ENCODE measurements around the gene RABGAP1. TPM values are rescaled to one million over a fixed set of nuclear protein-coding genes. Genes with fewer than 3 reads are reported as not detected.

The RABGAP1 gene
- total RNA-seq, 3 donors from 2014 or later = 54.5 to 130 (median 55.9) TPM

GRCh38 chr9:123053046-123053445 lies 112.2 kb downstream of the RABGAP1 start:
- no peaks in the 10 kb centered on the region for H3K9me3 ChIP-seq
- H3K4me3 ChIP-seq = no peak overlapping the region
- TF ChIP-seq CTCF (IDR thresholded peaks at IDR 0.05) = no peak
- intact Hi-C loops (cut with DNase I, micrococcal nuclease) = no loop called here
- H3K4me1 ChIP-seq (ENCODE audit: low read depth) = peaks cover 10% of the 10 kb centered on the region
- no peak for DNase-seq
- H3K36me3 ChIP-seq (ENCODE audit: low read depth) = no peaks in the 10 kb centered on the region
- no peak for ATAC-seq

GRCh38 chr9:123053711-123054110 lies 112.9 kb downstream of the RABGAP1 start:
- TF ChIP-seq CTCF (IDR thresholded peaks at IDR 0.05) = no peak
- H3K4me3 ChIP-seq = no peak overlapping the region
- H3K36me3 ChIP-seq (ENCODE audit: low read depth) = no peaks in the 10 kb centered on the region
- no peak for ATAC-seq
- H3K4me1 ChIP-seq (ENCODE audit: low read depth) = peaks cover 7% of the 10 kb centered on the region
- H3K9me3 ChIP-seq = no peaks in the 10 kb centered on the region
- intact Hi-C loops (cut with DNase I, micrococcal nuclease) = no loop called here
- no peak for DNase-seq

GRCh38 chr9:123058834-123059233 lies 118.0 kb downstream of the RABGAP1 start:
- TF ChIP-seq CTCF (IDR thresholded peaks at IDR 0.05) = no peak

GRCh38 chr9:123059472-123060220 lies 118.8 kb downstream of the RABGAP1 start:
- H3K36me3 ChIP-seq (ENCODE audit: low read depth) = no peaks in the 10 kb centered on the region
- TF ChIP-seq CTCF (IDR thresholded peaks at IDR 0.05) = no peak

More at GRCh38 chr9:123058834-123059233, 118.0 kb downstream of the RABGAP1 start:
- DNase-seq (no peak), ATAC-seq (peak; percentile 51)
- H3K4me1 ChIP-seq (ENCODE audit: low read depth) = no peaks in the 10 kb centered on the region
- intact Hi-C loops (cut with DNase I, micrococcal nuclease) = no loop called here
- H3K4me3 ChIP-seq = no peak overlapping the region
- H3K36me3 ChIP-seq (ENCODE audit: low read depth) = no peaks in the 10 kb centered on the region
- H3K9me3 ChIP-seq = no peaks in the 10 kb centered on the region

GRCh38 chr9:123061216-123061615 lies 120.4 kb downstream of the RABGAP1 start:
- ATAC-seq (no peak), DNase-seq (no peak)
- H3K36me3 ChIP-seq (ENCODE audit: low read depth) = no peaks in the 10 kb centered on the region
- no peaks in the 10 kb centered on the region for H3K9me3 ChIP-seq
- intact Hi-C loops (cut with DNase I, micrococcal nuclease) = no loop called here
- no peak for TF ChIP-seq CTCF (IDR thresholded peaks at IDR 0.05)
- H3K4me3 ChIP-seq = no peak overlapping the region
- no peaks in the 10 kb centered on the region for H3K4me1 ChIP-seq (ENCODE audit: low read depth)

More at GRCh38 chr9:123059472-123060220, 118.8 kb downstream of the RABGAP1 start:
- DNase-seq (no peak), ATAC-seq (no peak)
- intact Hi-C loops (cut with DNase I, micrococcal nuclease) = no loop called here
- H3K9me3 ChIP-seq = no peaks in the 10 kb centered on the region
- H3K4me3 ChIP-seq = no peak overlapping the region
- H3K4me1 ChIP-seq (ENCODE audit: low read depth) = no peaks in the 10 kb centered on the region

Measured in mucosa of descending colon (tissue), 3 donors.